WTC11 (cell line): ENCODE results near the gene IGFL4.

Experiments used
- MXD4 ChIP-seq: fragments of 250-450 bp; sonication (Bioruptor Pico); IDR thresholded peaks from 2 replicates; pipeline ENCODE4 v1.8.0; 2021; ENCODE audit warnings: mild to moderate bottlenecking, moderate library complexity, borderline replicate concordance
- ZNF121 ChIP-seq: sonication (generic); formaldehyde crosslinking; IDR thresholded peaks from 2 replicates; pipeline ENCODE4 v1.8.0; 2023; ENCODE audit warnings: missing genetic modification reagents
- ZNF138 ChIP-seq: sonication (generic); formaldehyde crosslinking; conservative IDR thresholded peaks from 2 replicates; pipeline ENCODE4 v1.8.1; 2022; ENCODE audit warnings: mild to moderate bottlenecking, moderate library complexity, missing genetic modification reagents
- ZNF423 ChIP-seq: fragments of 250-450 bp; sonication (Bioruptor Pico); IDR thresholded peaks from 2 replicates; pipeline ENCODE4 v2.1.2; 2022; ENCODE audit warnings: mild to moderate bottlenecking, moderate library complexity
- TF ChIP-seq, protein P1 (sequence below): sonication (generic); formaldehyde crosslinking; IDR thresholded peaks from 2 replicates; pipeline ENCODE4 v1.8.1; 2022; ENCODE audit warnings: mild to moderate bottlenecking, missing genetic modification reagents, moderate library complexity, borderline replicate concordance
- TF ChIP-seq, protein P2 (sequence below): fragments of 200-600 bp; IDR thresholded peaks from 2 replicates; pipeline ENCODE4 v1.8.0; 2022; ENCODE audit warnings: antibody characterized with exemption
- TF ChIP-seq, protein P3 (sequence below): sonication (generic); formaldehyde crosslinking; IDR thresholded peaks from 2 replicates; pipeline ENCODE4 v1.8.0; 2022; ENCODE audit warnings: mild to moderate bottlenecking, missing genetic modification reagents

DNA sequence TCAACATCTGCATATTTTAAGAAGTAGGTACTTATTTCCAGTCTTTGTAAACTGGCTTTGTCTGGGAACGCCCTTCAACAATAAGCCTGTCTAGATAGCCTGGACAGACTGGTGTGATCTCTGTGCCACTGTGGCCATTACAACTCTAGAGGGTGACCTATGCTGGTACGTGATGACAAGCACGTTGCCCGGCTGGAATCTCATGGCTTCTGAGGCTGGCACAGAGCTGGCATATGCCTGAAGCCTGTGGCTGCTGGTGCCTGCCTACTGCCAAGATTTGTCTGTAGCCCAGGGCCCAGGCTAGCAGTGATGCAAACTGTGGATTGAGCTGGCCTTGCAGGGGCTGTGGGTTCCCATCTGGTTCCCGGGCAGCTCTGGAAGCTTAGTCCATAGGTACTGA lies 49.6 kb upstream of the IGFL4 start:
- TF ChIP-seq ZNF121 = no peak
- TF ChIP-seq ZNF138 (CRISPR knock-in tag) = no peak
- TF ChIP-seq, protein P1, sequence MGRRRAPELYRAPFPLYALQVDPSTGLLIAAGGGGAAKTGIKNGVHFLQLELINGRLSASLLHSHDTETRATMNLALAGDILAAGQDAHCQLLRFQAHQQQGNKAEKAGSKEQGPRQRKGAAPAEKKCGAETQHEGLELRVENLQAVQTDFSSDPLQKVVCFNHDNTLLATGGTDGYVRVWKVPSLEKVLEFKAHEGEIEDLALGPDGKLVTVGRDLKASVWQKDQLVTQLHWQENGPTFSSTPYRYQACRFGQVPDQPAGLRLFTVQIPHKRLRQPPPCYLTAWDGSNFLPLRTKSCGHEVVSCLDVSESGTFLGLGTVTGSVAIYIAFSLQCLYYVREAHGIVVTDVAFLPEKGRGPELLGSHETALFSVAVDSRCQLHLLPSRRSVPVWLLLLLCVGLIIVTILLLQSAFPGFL (CRISPR knock-in tag) = no peak
- TF ChIP-seq, protein P2, sequence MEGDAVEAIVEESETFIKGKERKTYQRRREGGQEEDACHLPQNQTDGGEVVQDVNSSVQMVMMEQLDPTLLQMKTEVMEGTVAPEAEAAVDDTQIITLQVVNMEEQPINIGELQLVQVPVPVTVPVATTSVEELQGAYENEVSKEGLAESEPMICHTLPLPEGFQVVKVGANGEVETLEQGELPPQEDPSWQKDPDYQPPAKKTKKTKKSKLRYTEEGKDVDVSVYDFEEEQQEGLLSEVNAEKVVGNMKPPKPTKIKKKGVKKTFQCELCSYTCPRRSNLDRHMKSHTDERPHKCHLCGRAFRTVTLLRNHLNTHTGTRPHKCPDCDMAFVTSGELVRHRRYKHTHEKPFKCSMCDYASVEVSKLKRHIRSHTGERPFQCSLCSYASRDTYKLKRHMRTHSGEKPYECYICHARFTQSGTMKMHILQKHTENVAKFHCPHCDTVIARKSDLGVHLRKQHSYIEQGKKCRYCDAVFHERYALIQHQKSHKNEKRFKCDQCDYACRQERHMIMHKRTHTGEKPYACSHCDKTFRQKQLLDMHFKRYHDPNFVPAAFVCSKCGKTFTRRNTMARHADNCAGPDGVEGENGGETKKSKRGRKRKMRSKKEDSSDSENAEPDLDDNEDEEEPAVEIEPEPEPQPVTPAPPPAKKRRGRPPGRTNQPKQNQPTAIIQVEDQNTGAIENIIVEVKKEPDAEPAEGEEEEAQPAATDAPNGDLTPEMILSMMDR = no peak
- TF ChIP-seq ZNF423 (CRISPR knock-in tag) = no peak
- no peak for TF ChIP-seq MXD4 (CRISPR knock-in tag)
- TF ChIP-seq, protein P3, sequence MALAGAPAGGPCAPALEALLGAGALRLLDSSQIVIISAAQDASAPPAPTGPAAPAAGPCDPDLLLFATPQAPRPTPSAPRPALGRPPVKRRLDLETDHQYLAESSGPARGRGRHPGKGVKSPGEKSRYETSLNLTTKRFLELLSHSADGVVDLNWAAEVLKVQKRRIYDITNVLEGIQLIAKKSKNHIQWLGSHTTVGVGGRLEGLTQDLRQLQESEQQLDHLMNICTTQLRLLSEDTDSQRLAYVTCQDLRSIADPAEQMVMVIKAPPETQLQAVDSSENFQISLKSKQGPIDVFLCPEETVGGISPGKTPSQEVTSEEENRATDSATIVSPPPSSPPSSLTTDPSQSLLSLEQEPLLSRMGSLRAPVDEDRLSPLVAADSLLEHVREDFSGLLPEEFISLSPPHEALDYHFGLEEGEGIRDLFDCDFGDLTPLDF (CRISPR knock-in tag) = no peak
